WTC11 (cell line): Measurements from ENCODE around the gene SMIM28. TPM values are rescaled to one million over a fixed set of nuclear protein-coding genes. Genes with fewer than 3 reads are reported as not detected.

Experiments
- ATAC-seq: fragments of 200-7000 bp; cut with Tn5 transposase; 2 replicates; pipeline ENCODE4 v1.10.0; 2021; ENCODE audit warnings: mild to moderate bottlenecking, moderate library complexity
- CTCF ChIA-PET: fragments of 300-600 bp; sonication (Branson Sonifier 250); formaldehyde crosslinking; loops from one replicate; lab custom pipeline; 2021; ENCODE audit warnings: antibody characterized with exemption; lab: Charles Lee
- POLR2A ChIA-PET: fragments of 350-600 bp; sonication (Branson Sonifier 250); formaldehyde crosslinking; loops from one replicate; lab custom pipeline; 2021; ENCODE audit warnings: antibody characterized with exemption; lab: Charles Lee
- DNase-seq: peaks from one replicate; pipeline ENCODE4 v3.0.0; 2021; ENCODE audit warnings: low spot score
- H3K27ac Mint-ChIP-seq: 2 replicates; pipeline ENCODE4 v1.8.0; 2021; ENCODE audit warnings: mixed read lengths
- H3K27me3 Mint-ChIP-seq: 2 replicates; pipeline ENCODE4 v1.8.0; 2021; ENCODE audit warnings: low read depth, mild to moderate bottlenecking, moderate library complexity, mixed read lengths
- H3K36me3 Mint-ChIP-seq: 2 replicates; pipeline ENCODE4 v1.8.0; 2021; ENCODE audit warnings: mixed read lengths
- H3K4me1 Mint-ChIP-seq: 2 replicates; pipeline ENCODE4 v1.8.0; 2022; ENCODE audit warnings: mixed read lengths
- H3K4me3 Mint-ChIP-seq: 2 replicates; pipeline ENCODE4 v1.8.0; 2021; ENCODE audit warnings: mild to moderate bottlenecking, moderate library complexity, mixed read lengths
- H3K9me3 Mint-ChIP-seq: 2 replicates; pipeline ENCODE4 v1.8.0; 2021; ENCODE audit warnings: mixed read lengths
- CBFB ChIP-seq: sonication (generic); formaldehyde crosslinking; IDR thresholded peaks from 2 replicates; pipeline ENCODE4 v1.8.1; 2022; ENCODE audit warnings: mild to moderate bottlenecking, low read depth, missing genetic modification reagents
- CREB1 ChIP-seq: sonication (generic); formaldehyde crosslinking; IDR thresholded peaks from 2 replicates; pipeline ENCODE4 v1.8.0; 2023; ENCODE audit warnings: mild to moderate bottlenecking, missing genetic modification reagents
- ETV6 ChIP-seq: sonication (generic); formaldehyde crosslinking; IDR thresholded peaks from 2 replicates; pipeline ENCODE4 v1.8.1; 2022; ENCODE audit warnings: mild to moderate bottlenecking, missing genetic modification reagents
- NR3C1 ChIP-seq: sonication (generic); formaldehyde crosslinking; conservative IDR thresholded peaks from 2 replicates; pipeline ENCODE4 v1.8.1; 2023; ENCODE audit warnings: low read depth, mild to moderate bottlenecking, missing genetic modification reagents
- SMAD4 ChIP-seq: sonication (generic); formaldehyde crosslinking; IDR thresholded peaks from 2 replicates; pipeline ENCODE4 v1.8.0; 2022; ENCODE audit warnings: mild to moderate bottlenecking, missing genetic modification reagents
- SP1 ChIP-seq: sonication (generic); formaldehyde crosslinking; conservative IDR thresholded peaks from 2 replicates; pipeline ENCODE4 v1.8.1; 2022; ENCODE audit warnings: missing genetic modification reagents
- TEAD1 ChIP-seq: sonication (generic); formaldehyde crosslinking; IDR thresholded peaks from 2 replicates; pipeline ENCODE4 v1.8.0; 2022; ENCODE audit warnings: mild to moderate bottlenecking, missing genetic modification reagents
- ZNF423 ChIP-seq: fragments of 250-450 bp; sonication (Bioruptor Pico); IDR thresholded peaks from 2 replicates; pipeline ENCODE4 v2.1.2; 2022; ENCODE audit warnings: mild to moderate bottlenecking, moderate library complexity
- total RNA-seq: library from RNA; stranded (reverse); gene quantifications from 3 replicates; pipeline ENCODE4 v1.2.3, GENCODE V29; 2021
- TF ChIP-seq, protein P1 (sequence below): sonication (generic); formaldehyde crosslinking; IDR thresholded peaks from 2 replicates; pipeline ENCODE4 v1.8.1; 2023; ENCODE audit warnings: mild to moderate bottlenecking, missing genetic modification reagents, moderate library complexity
- TF ChIP-seq, protein P2 (sequence below): sonication (generic); formaldehyde crosslinking; IDR thresholded peaks from 2 replicates; pipeline ENCODE4 v1.8.1; 2023; ENCODE audit warnings: mild to moderate bottlenecking, missing genetic modification reagents, moderate library complexity
- TF ChIP-seq, protein P3 (sequence below): sonication (generic); formaldehyde crosslinking; IDR thresholded peaks from 2 replicates; pipeline ENCODE4 v1.8.0; 2022; ENCODE audit warnings: missing genetic modification reagents
- TF ChIP-seq, protein P4 (sequence below): sonication (generic); formaldehyde crosslinking; IDR thresholded peaks from 2 replicates; pipeline ENCODE4 v1.8.0; 2022; ENCODE audit warnings: mild to moderate bottlenecking, missing genetic modification reagents
- TF ChIP-seq, protein P5 (sequence below): fragments of 250-450 bp; sonication (Bioruptor Pico); IDR thresholded peaks from 2 replicates; pipeline ENCODE4 v2.1.2; 2022; ENCODE audit warnings: mild to moderate bottlenecking, moderate library complexity
- TF ChIP-seq, protein P6 (sequence below): sonication (generic); formaldehyde crosslinking; IDR thresholded peaks from 2 replicates; pipeline ENCODE4 v1.8.0; 2023; ENCODE audit warnings: missing genetic modification reagents

SMIM28 gene
- total RNA-seq, 1 experiment from 2014 or later, result not detected

DNA sequence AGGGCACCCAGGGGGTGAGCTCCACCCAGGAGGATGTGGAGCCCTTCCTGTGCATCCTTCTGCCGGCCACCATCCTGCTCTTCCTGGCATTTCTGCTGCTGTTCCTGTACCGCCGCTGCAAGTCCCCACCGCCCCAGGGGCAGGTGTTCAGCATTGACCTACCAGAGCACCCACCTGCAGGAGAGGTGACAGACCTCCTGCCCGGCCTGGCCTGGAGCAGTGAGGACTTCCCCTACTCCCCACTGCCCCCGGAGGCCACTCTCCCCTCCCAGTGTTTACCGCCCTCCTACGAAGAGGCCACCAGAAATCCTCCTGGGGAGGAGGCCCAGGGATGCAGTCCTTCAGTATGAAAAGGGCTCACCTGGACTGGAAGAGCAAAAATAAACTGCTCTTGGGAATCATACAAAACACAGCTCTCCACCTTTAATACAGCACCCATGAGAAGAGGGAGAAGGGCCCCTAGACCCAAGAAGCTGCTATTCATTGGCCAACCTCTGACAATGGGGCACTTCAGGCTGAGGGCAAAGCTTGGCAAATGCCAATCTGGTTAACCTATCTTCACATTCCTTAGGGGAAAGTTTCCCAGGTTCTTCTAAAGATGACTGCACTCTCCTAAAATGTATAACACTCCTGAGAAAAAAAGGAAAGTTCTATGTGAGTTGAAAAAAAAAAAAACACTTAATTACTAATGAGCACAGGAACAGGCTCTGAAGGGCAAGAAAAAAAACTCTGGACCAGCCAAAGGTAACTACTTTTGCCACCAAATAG lies 5.0 kb downstream of the SMIM28 start (continued):
- TF ChIP-seq, protein P1, sequence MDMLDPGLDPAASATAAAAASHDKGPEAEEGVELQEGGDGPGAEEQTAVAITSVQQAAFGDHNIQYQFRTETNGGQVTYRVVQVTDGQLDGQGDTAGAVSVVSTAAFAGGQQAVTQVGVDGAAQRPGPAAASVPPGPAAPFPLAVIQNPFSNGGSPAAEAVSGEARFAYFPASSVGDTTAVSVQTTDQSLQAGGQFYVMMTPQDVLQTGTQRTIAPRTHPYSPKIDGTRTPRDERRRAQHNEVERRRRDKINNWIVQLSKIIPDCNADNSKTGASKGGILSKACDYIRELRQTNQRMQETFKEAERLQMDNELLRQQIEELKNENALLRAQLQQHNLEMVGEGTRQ, result no peak
- TF ChIP-seq, protein P2, sequence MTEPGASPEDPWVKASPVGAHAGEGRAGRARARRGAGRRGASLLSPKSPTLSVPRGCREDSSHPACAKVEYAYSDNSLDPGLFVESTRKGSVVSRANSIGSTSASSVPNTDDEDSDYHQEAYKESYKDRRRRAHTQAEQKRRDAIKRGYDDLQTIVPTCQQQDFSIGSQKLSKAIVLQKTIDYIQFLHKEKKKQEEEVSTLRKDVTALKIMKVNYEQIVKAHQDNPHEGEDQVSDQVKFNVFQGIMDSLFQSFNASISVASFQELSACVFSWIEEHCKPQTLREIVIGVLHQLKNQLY (CRISPR knock-in tag), result no peak
- TF ChIP-seq TEAD1 (CRISPR knock-in tag) (no peak), SMAD4 (CRISPR knock-in tag) (no peak), CREB1 (CRISPR knock-in tag) (no peak)
- TF ChIP-seq, protein P3, sequence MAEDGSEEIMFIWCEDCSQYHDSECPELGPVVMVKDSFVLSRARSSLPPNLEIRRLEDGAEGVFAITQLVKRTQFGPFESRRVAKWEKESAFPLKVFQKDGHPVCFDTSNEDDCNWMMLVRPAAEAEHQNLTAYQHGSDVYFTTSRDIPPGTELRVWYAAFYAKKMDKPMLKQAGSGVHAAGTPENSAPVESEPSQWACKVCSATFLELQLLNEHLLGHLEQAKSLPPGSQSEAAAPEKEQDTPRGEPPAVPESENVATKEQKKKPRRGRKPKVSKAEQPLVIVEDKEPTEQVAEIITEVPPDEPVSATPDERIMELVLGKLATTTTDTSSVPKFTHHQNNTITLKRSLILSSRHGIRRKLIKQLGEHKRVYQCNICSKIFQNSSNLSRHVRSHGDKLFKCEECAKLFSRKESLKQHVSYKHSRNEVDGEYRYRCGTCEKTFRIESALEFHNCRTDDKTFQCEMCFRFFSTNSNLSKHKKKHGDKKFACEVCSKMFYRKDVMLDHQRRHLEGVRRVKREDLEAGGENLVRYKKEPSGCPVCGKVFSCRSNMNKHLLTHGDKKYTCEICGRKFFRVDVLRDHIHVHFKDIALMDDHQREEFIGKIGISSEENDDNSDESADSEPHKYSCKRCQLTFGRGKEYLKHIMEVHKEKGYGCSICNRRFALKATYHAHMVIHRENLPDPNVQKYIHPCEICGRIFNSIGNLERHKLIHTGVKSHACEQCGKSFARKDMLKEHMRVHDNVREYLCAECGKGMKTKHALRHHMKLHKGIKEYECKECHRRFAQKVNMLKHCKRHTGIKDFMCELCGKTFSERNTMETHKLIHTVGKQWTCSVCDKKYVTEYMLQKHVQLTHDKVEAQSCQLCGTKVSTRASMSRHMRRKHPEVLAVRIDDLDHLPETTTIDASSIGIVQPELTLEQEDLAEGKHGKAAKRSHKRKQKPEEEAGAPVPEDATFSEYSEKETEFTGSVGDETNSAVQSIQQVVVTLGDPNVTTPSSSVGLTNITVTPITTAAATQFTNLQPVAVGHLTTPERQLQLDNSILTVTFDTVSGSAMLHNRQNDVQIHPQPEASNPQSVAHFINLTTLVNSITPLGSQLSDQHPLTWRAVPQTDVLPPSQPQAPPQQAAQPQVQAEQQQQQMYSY, result no peak
- TF ChIP-seq, all 79 proteins: peak for 0

DNA sequence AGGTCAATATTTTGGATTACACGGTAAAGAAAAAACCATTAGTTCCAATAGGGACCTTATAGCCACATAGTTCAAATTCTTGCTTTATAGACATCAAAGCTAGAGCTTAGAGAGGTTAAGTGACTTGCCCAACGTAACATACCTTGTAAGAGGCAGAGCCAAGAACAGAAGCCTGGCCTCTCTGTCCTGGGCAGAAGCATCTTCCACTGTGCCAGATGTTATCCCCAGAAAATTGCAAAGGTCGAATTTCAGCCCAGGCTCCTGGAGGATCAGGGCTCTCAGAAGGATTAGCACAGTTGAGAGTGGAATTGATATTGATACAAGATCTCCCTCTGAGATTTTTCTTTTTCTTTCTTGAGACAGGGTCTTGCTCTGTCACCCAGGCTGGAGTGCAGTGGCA lies 6.1 kb downstream of the SMIM28 start:
- H3K4me3 Mint-ChIP-seq, result no peak overlapping the region
- POLR2A ChIA-PET, result interaction anchor here (0.5 kb wide), 2 partner anchors 227 to 1711 kb away, joined by 3 to 4 read pairs; no protein-coding TSS in a partner anchor
- TF ChIP-seq, protein P4, sequence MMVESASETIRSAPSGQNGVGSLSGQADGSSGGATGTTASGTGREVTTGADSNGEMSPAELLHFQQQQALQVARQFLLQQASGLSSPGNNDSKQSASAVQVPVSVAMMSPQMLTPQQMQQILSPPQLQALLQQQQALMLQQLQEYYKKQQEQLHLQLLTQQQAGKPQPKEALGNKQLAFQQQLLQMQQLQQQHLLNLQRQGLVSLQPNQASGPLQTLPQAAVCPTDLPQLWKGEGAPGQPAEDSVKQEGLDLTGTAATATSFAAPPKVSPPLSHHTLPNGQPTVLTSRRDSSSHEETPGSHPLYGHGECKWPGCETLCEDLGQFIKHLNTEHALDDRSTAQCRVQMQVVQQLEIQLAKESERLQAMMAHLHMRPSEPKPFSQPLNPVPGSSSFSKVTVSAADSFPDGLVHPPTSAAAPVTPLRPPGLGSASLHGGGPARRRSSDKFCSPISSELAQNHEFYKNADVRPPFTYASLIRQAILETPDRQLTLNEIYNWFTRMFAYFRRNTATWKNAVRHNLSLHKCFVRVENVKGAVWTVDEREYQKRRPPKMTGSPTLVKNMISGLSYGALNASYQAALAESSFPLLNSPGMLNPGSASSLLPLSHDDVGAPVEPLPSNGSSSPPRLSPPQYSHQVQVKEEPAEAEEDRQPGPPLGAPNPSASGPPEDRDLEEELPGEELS, result no peak
- TF ChIP-seq, protein P5, sequence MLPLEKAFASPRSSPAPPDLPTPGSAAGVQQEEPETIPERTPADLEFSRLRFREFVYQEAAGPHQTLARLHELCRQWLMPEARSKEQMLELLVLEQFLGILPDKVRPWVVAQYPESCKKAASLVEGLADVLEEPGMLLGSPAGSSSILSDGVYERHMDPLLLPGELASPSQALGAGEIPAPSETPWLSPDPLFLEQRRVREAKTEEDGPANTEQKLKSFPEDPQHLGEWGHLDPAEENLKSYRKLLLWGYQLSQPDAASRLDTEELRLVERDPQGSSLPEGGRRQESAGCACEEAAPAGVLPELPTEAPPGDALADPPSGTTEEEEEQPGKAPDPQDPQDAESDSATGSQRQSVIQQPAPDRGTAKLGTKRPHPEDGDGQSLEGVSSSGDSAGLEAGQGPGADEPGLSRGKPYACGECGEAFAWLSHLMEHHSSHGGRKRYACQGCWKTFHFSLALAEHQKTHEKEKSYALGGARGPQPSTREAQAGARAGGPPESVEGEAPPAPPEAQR (CRISPR knock-in tag), result no peak
- no peak for TF ChIP-seq SP1 (CRISPR knock-in tag)
- no peak for TF ChIP-seq NR3C1 (CRISPR knock-in tag)
- TF ChIP-seq, protein P6, sequence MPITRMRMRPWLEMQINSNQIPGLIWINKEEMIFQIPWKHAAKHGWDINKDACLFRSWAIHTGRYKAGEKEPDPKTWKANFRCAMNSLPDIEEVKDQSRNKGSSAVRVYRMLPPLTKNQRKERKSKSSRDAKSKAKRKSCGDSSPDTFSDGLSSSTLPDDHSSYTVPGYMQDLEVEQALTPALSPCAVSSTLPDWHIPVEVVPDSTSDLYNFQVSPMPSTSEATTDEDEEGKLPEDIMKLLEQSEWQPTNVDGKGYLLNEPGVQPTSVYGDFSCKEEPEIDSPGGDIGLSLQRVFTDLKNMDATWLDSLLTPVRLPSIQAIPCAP (CRISPR knock-in tag), result no peak
- no peak for TF ChIP-seq ETV6
- no peak for TF ChIP-seq ZNF423
- no peak for TF ChIP-seq CBFB (CRISPR knock-in tag)
- TF ChIP-seq, all 79 proteins: peak for 0
- no peak overlapping the region for H3K27ac Mint-ChIP-seq
- H3K4me1 Mint-ChIP-seq, result peaks cover 32% of the 10 kb centered on the region
- DNase-seq, result no peak
- H3K27me3 Mint-ChIP-seq, result no peaks in the 10 kb centered on the region
- no peaks in the 10 kb centered on the region for H3K36me3 Mint-ChIP-seq
- H3K9me3 Mint-ChIP-seq, result no peaks in the 10 kb centered on the region
- CTCF ChIA-PET, result no interaction called here
- no peak for ATAC-seq
